HEK293T (cell line): ENCODE data around the gene POLR1H.

Experiments
- CTCF ChIA-PET: fragments of 350-600 bp; formaldehyde crosslinking; extraction: SDS; loops from one replicate; lab custom pipeline; 2021; ENCODE audit warnings: antibody characterized with exemption, inconsistent platforms; lab: Yijun Ruan, JAX
- POLR2A ChIA-PET: fragments of 350-600 bp; formaldehyde crosslinking; extraction: SDS; loops from one replicate; lab custom pipeline; 2020; ENCODE audit warnings: antibody characterized with exemption, inconsistent platforms; lab: Yijun Ruan, JAX
- DNase-seq: peaks from one replicate; pipeline ENCODE4 v3.0.0; 2012; ENCODE audit warnings: mixed read lengths; ENCODE audit errors: extremely low spot score
- ARNT ChIP-seq: fragments of 450-650 bp; IDR thresholded peaks from 2 replicates; pipeline ENCODE4 v1.6.1; 2017; ENCODE audit warnings: mild to moderate bottlenecking
- BHLHE40 ChIP-seq: fragments of 450-650 bp; IDR thresholded peaks from 2 replicates; pipeline ENCODE4 v1.6.1; 2016; ENCODE audit warnings: mild to moderate bottlenecking, moderate library complexity, borderline replicate concordance
- CTBP1 ChIP-seq: fragments of 450-650 bp; IDR thresholded peaks from 2 replicates; pipeline ENCODE4 v1.6.1; 2016; ENCODE audit warnings: borderline replicate concordance
- ELF4 ChIP-seq: fragments of 450-650 bp; IDR thresholded peaks from 2 replicates; pipeline ENCODE4 v1.6.1; 2017; ENCODE audit warnings: antibody characterized with exemption
- FOXA1 ChIP-seq: fragments of 450-650 bp; IDR thresholded peaks from 2 replicates; pipeline ENCODE4 v1.6.1; 2016; ENCODE audit warnings: mild to moderate bottlenecking
- FOXK2 ChIP-seq: fragments of 450-650 bp; IDR thresholded peaks from 2 replicates; pipeline ENCODE4 v1.6.1; 2016; ENCODE audit warnings: mild to moderate bottlenecking
- FOXM1 ChIP-seq: fragments of 450-650 bp; IDR thresholded peaks from 2 replicates; pipeline ENCODE4 v1.6.1; 2017; ENCODE audit warnings: mild to moderate bottlenecking, borderline replicate concordance
- HDGF ChIP-seq: fragments of 450-650 bp; IDR thresholded peaks from 2 replicates; pipeline ENCODE4 v1.6.1; 2017; ENCODE audit warnings: antibody characterized with exemption, borderline replicate concordance
- L3MBTL2 ChIP-seq: fragments of 450-650 bp; conservative IDR thresholded peaks from 2 replicates; pipeline ENCODE4 v1.6.1; 2016; ENCODE audit warnings: mild to moderate bottlenecking
- LEF1 ChIP-seq: fragments of 450-650 bp; IDR thresholded peaks from 2 replicates; pipeline ENCODE4 v1.6.1; 2017; ENCODE audit warnings: mild to moderate bottlenecking, borderline replicate concordance
- NFRKB ChIP-seq: fragments of 450-650 bp; IDR thresholded peaks from 2 replicates; pipeline ENCODE4 v1.6.1; 2016; ENCODE audit warnings: mild to moderate bottlenecking, moderate library complexity
- SP1 ChIP-seq: fragments of 450-650 bp; IDR thresholded peaks from 2 replicates; pipeline ENCODE4 v1.6.1; 2017
- SUZ12 ChIP-seq: fragments of 450-650 bp; IDR thresholded peaks from 2 replicates; pipeline ENCODE4 v1.6.1; 2016; ENCODE audit warnings: mild to moderate bottlenecking
- TARDBP ChIP-seq: fragments of 450-650 bp; IDR thresholded peaks from 2 replicates; pipeline ENCODE4 v1.6.1; 2016
- TF ChIP-seq, protein P1 (sequence below): fragments of 450-650 bp; IDR thresholded peaks from 2 replicates; pipeline ENCODE4 v1.6.1; 2016

Gene POLR1H

DNA sequence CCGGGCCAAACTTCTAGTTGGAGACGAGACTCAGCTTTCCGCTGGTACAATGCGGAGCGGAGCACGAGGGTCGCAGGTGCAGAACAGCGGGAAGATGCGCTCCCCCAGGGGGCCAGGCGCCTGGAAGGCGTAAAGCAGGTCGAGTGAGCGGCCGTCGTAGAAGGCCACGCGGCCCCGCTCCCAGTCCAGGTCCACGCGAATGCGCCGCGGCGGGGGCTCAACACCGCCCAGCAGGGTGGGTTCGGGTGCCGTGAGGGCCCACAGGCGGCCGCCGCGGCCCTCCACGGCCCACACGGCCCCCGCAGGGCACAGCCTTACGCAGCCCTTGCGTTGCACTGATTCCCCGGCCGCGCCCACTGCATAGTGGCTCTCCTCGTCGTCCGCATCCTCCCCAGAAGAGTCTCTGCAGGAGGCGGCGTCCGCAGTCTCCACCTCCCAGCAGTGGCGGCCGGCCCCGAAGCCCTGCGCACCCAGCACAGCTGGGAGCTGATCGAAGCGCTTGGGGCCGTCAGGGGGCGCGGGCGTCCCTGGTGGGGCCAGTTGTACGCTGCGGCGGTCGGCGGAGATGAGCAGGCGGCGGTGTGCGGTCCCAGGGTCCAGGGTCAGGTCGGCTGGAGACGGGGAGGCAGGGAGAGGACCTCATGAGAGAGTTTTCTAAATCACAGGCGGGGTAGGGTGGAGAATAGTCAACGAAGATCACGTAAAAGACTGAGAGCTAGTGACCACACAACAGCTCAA, 10.2 kb downstream of the POLR1H start:
- no peak for DNase-seq
- TF ChIP-seq, protein P1, sequence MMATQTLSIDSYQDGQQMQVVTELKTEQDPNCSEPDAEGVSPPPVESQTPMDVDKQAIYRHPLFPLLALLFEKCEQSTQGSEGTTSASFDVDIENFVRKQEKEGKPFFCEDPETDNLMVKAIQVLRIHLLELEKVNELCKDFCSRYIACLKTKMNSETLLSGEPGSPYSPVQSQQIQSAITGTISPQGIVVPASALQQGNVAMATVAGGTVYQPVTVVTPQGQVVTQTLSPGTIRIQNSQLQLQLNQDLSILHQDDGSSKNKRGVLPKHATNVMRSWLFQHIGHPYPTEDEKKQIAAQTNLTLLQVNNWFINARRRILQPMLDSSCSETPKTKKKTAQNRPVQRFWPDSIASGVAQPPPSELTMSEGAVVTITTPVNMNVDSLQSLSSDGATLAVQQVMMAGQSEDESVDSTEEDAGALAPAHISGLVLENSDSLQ, result no peak
- TF ChIP-seq HDGF (no peak), FOXM1 (no peak), SUZ12 (no peak), FOXK2 (no peak), CTBP1 (no peak), SP1 (no peak), FOXA1 (no peak), L3MBTL2 (no peak), TARDBP (no peak), BHLHE40 (no peak), ARNT (no peak)
- ChIA-PET POLR2A (interaction anchor here (2.4 kb wide), 1 partner anchor 11 kb away, joined by 10 read pairs; the partner anchor contains the start of gene POLR1H), CTCF (no interaction called here)

DNA sequence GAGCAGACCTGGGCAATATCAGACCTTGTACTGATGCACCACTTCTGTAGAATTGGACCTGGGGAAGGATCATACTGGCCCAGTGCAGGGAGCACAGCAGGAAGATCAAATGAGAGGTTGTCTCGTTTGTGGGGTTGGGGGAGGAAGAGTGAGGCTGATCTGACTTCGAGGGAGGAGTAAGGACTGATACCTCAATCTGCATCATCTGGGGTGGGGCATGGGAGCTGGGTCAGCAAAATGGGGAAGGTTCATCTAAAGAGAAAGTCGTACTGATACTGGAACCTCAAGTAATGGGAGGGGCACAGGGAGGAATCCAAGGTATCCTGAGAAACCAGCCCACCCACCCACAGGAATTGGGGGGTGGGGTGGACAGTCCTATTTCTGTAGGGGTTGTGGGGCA, 10.8 kb downstream of the POLR1H start:
- TF ChIP-seq, protein P1, result no peak
- no peak for TF ChIP-seq CTBP1
- TF ChIP-seq HDGF, result no peak
- no peak for TF ChIP-seq BHLHE40
- no peak for DNase-seq
- POLR2A ChIA-PET, result no interaction called here
- CTCF ChIA-PET, result no interaction called here

DNA sequence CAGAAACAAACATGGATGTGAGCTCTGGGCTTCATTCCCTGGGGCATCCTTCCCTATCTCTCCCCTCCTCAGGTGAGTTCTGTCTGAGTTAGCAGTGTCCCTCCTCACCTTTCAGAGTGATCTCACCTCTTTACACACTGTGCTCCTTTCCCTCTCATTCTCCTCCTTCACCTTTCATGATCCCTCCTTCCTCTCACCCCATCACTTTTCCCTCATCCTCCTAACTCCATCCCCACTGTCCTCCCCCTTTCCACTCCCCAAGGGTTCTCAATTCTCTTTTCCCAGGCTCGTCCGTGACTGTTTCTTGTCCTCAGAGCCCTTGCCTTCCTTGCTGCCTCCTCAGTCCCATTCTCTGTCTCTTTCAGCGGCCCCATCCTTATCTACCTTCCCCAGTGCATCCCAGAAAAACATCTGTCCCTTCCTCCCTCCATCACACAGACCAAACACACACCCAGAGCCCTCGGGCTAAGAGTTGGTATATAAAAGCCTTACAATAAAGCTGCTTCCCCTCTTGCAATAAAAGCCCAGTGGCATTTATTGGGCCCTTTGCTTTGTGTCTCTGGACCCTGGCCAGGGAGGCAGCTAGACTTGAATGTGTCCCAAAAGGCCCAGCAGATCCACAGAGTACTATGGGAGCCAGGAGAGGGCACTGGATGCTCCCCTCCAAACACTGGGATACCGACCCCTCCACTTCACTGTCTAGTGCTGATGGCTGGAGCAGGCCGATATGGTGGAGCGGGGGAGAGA, 12.6 kb downstream of the POLR1H start:
- POLR2A ChIA-PET, result interaction anchor here (1.1 to 1.2 kb wide), 2 partner anchors 13 to 28 kb away, joined by 3 to 4 read pairs; partner anchors contain the start of gene POLR1H
- DNase-seq, result no peak
- CTCF ChIA-PET, result no interaction called here

DNA sequence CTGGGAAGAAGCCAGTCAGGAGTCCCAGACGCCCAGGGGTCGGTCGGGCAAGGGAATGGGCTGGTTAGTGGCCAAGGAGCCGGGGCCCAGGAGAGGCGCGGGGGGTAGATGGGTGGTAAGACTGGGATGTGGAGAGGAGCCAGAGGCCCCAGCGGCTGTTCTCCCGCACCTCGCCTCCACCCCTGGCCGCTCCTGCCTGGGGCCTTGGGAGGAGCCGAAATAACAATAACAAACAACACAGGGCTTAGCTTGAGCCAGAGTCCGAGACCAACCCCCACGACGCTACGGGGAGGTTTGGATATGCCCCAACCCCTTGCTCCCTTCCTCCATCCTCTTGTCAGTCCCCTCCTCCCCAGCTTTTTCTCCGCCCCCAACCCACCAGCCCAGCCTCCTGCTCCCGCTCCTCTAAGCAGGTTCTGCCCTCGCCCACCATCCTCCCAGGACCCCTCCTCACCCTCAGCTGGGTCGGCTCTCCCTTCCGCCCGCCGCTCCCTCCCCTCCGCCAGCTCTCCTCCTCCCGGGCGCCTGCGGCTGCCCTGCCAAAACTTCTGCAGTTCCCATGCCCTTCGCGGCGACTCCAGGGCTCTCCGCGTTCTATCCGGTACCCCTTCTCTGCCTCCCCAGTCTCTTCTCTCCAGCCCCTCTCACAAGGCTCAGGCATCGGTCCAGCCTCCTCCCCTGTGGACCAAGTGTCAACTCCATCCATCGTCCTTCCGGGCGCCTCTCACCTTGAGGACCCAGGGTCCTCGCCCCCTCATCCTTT, 13.4 kb downstream of the POLR1H start:
- TF ChIP-seq FOXM1, result no peak
- no peak for TF ChIP-seq SP1
- TF ChIP-seq FOXA1, result no peak
- no peak for TF ChIP-seq ELF4
- TF ChIP-seq L3MBTL2, result no peak
- TF ChIP-seq FOXK2, result no peak
- ChIA-PET POLR2A (interaction anchor here (1.1 to 1.2 kb wide), 2 partner anchors 14 to 27 kb away, joined by 3 to 4 read pairs; partner anchors contain the start of gene POLR1H), CTCF (no interaction called here)
- DNase-seq, result no peak

More for the DNA sequence above, 12.6 kb downstream of the POLR1H start:
- TF ChIP-seq FOXA1 (no peak), FOXM1 (no peak), CTBP1 (no peak)

DNA sequence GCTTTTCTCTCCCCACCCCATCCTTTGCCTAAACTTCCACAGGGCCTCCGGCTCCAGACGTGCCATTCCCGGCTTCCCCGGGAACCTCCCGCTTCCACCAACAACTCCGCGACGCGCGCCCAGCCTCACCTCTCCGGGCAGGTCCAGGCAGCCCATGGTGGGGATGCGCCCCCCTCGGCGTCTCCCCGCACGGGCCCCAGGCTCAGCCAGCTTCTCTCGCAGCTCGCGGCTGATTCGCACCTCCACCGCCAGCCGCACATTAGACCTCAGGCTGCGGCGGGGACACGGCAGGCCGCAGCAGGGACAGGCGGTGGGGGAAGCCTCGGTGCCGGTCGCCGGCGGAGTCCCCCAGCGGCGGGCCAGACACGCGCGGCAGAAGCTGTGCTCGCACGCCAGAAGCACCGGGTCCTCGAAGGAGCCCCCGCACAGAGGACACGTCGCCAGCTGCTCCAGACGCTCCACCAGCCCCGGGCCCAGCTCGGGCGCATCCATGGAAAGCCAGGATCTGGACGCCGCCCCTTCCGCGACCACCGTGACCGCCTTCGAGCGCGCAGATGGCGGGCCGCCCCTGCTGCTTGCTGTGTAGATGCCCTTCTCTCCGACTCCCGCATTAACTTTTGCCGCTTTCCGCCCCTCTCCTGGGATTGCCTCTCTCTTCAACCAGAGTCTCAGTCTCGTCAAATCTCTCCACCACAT, 14.2 kb downstream of the POLR1H start, which contains the start of gene RNF39:
Gene RNF39 (minus strand): TSS at position 676 of the 696 bp plus-strand sequence. CDS start 184 bp downstream, at position 492.
- no peak for DNase-seq
- no peak for TF ChIP-seq BHLHE40
- no peak for TF ChIP-seq SP1
- TF ChIP-seq ARNT, result no peak
- TF ChIP-seq SUZ12, result no peak
- no peak for TF ChIP-seq FOXM1
- TF ChIP-seq TARDBP, result no peak
- TF ChIP-seq NFRKB, result no peak
- no peak for TF ChIP-seq ELF4
- TF ChIP-seq LEF1, result no peak
- no peak for TF ChIP-seq FOXK2
- TF ChIP-seq, protein P1, result no peak
- no peak for TF ChIP-seq HDGF
- ChIA-PET POLR2A (no interaction called here), CTCF (no interaction called here)
